HepG2 (cell line): ENCODE results near the gene NOL4L. TPM values are rescaled to one million over a fixed set of nuclear protein-coding genes. Genes with fewer than 3 reads are reported as not detected.

ENCODE experiments used
- FOSL2 ChIP-seq: sonication (generic); formaldehyde crosslinking; IDR thresholded peaks from 2 replicates; pipeline ENCODE4 v1.4.0; 2020; ENCODE audit warnings: missing genetic modification reagents
- FOXC1 ChIP-seq: sonication (generic); formaldehyde crosslinking; IDR thresholded peaks from 2 replicates; pipeline ENCODE4 v1.8.0; 2022; ENCODE audit warnings: mild to moderate bottlenecking, missing genetic modification reagents, borderline replicate concordance
- KDM5B ChIP-seq: sonication (generic); formaldehyde crosslinking; IDR thresholded peaks from 2 replicates; pipeline ENCODE4 v1.4.0; 2020; ENCODE audit warnings: missing genetic modification reagents, mild to moderate bottlenecking, borderline replicate concordance
- KMT2A ChIP-seq: sonication (generic); formaldehyde crosslinking; IDR thresholded peaks from 2 replicates; pipeline ENCODE4 v1.4.0; 2020; ENCODE audit warnings: missing genetic modification reagents
- REL ChIP-seq: sonication (generic); formaldehyde crosslinking; conservative IDR thresholded peaks from 2 replicates; pipeline ENCODE4 v1.8.0; 2022; ENCODE audit warnings: mild to moderate bottlenecking, missing genetic modification reagents, moderate library complexity
- RELA ChIP-seq: sonication (generic); formaldehyde crosslinking; IDR thresholded peaks from 2 replicates; pipeline ENCODE4 v1.4.0; 2020; ENCODE audit warnings: missing genetic modification reagents
- SIN3B ChIP-seq: fragments of 150-350 bp; IDR thresholded peaks from 2 replicates; pipeline ENCODE4 v1.6.1; 2014; ENCODE audit warnings: low read length
- SMYD3 ChIP-seq: sonication (generic); formaldehyde crosslinking; IDR thresholded peaks from 2 replicates; pipeline ENCODE4 v1.8.1; 2023; ENCODE audit warnings: mild to moderate bottlenecking, missing genetic modification reagents
- SSRP1 ChIP-seq: IDR thresholded peaks from 2 replicates; pipeline ENCODE4 v1.6.1; 2016; ENCODE audit warnings: control low read depth
- STAG1 ChIP-seq: sonication (generic); formaldehyde crosslinking; IDR thresholded peaks from 2 replicates; pipeline ENCODE4 v1.4.0; 2020; ENCODE audit warnings: missing genetic modification reagents
- TARDBP ChIP-seq: sonication (generic); formaldehyde crosslinking; IDR thresholded peaks from 2 replicates; pipeline ENCODE4 v1.8.0; 2022; ENCODE audit warnings: mild to moderate bottlenecking, missing genetic modification reagents
- TEAD2 ChIP-seq: sonication (generic); formaldehyde crosslinking; IDR thresholded peaks from 2 replicates; pipeline ENCODE4 v1.9.0; 2021; ENCODE audit warnings: missing genetic modification reagents
- ZC3H13 ChIP-seq: sonication (generic); formaldehyde crosslinking; IDR thresholded peaks from 2 replicates; pipeline ENCODE4 v1.8.1; 2023; ENCODE audit warnings: mild to moderate bottlenecking, missing genetic modification reagents, moderate library complexity
- ZKSCAN5 ChIP-seq: sonication (generic); formaldehyde crosslinking; IDR thresholded peaks from 2 replicates; pipeline ENCODE4 v1.5.1; 2020; ENCODE audit warnings: mild to moderate bottlenecking, missing genetic modification reagents
- ZNF292 ChIP-seq: sonication (generic); formaldehyde crosslinking; IDR thresholded peaks from 2 replicates; pipeline ENCODE4 v1.8.1; 2022; ENCODE audit warnings: mild to moderate bottlenecking, low read depth, missing genetic modification reagents, borderline replicate concordance
- ZNF816 ChIP-seq: sonication (generic); formaldehyde crosslinking; IDR thresholded peaks from 2 replicates; pipeline ENCODE4 v1.8.0; 2022; ENCODE audit warnings: missing genetic modification reagents, mild to moderate bottlenecking, borderline replicate concordance
- polyA plus RNA-seq, 8 experiments: library from polyadenylated mRNA; depleted of rRNA in 3 of 8; stranded (reverse) in 7 of 8; unstranded in 1 of 8; fragments of >200 nt; fragmentation: Illumina TruSeq in 4 of 8; extraction: Trizol in 4 of 8; gene quantifications; 2 replicates each; pipeline versions ENCODE4 v1.2.1 to v1.2.3, GENCODE V29; 2011 to 2016; ENCODE audit warnings: low read depth in 4 of 8, missing spikeins in 1 of 8, mixed read lengths in 1 of 8; ENCODE audit not compliant: insufficient read depth in 1 of 8
- total RNA-seq, 5 experiments: library from RNA; depleted of rRNA; stranded (reverse); fragments of >200 nt; fragmentation: Illumina TruSeq; extraction: Trizol; gene quantifications; 2 replicates each; pipeline ENCODE4 v1.2.3, GENCODE V29; 2016; ENCODE audit warnings: low read depth in 1 of 5
- TF ChIP-seq, protein P1 (sequence below): sonication (generic); formaldehyde crosslinking; IDR thresholded peaks from 2 replicates; pipeline ENCODE4 v1.5.1; 2020; ENCODE audit warnings: missing genetic modification reagents, mild to moderate bottlenecking, borderline replicate concordance
- TF ChIP-seq, protein P2 (sequence below): sonication (generic); formaldehyde crosslinking; IDR thresholded peaks from 2 replicates; pipeline ENCODE4 v1.4.0; 2020; ENCODE audit warnings: missing genetic modification reagents
- TF ChIP-seq, protein P3 (sequence below): sonication (generic); formaldehyde crosslinking; IDR thresholded peaks from 2 replicates; pipeline ENCODE4 v1.4.0; 2020; ENCODE audit warnings: mild to moderate bottlenecking, missing genetic modification reagents, borderline replicate concordance

The NOL4L gene
- total and polyA plus RNA-seq, 2 of the 13 experiments (the other 11 are each of a cell fraction or from before 2014, with no cell fraction given): 16.6 to 35.4 TPM

DNA sequence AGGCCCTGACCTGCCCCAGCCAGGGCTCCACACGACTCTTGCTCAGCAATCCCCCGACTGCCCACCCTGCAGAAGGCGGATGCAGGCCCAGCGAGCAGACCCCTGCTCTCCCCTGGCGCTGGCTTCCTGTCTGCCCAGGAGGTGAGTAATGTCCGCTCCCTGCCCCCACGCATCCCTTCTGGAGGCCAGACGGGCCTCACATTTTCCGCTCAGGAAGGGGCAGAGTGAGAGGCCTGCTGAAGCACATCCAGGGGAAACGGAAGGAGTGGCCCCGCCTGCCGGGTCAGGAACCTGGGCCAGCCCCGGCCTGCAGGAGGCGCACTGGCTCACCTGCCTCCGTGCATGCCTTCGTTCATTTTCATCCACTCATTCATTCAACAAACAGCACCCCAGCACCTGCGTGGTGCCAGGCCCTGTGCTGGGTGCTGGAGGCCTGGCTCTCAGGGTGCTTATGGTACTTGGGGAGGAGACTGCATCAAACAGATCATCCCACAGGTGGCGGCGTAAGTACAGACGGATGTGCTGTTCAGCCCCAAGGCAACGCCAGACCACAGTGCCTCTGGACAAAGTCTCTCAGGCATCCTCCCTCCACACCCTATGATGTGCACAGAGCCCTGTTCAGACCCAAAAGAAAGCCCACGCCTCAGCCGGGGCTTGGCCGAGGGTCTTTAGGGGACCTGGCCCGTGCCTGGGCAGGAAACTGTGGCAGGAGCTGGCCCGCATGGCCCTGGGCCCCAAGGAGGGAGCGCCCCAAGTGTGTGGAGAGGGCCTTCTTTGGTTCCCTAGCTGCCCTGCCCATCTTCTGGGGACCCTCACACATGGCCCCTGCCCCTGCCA is 114.9 kb downstream of the NOL4L start (continued):
- TF ChIP-seq SSRP1 (CRISPR knock-in tag): no peak
- TF ChIP-seq, protein P1, sequence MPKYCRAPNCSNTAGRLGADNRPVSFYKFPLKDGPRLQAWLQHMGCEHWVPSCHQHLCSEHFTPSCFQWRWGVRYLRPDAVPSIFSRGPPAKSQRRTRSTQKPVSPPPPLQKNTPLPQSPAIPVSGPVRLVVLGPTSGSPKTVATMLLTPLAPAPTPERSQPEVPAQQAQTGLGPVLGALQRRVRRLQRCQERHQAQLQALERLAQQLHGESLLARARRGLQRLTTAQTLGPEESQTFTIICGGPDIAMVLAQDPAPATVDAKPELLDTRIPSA: no peak
- TF ChIP-seq KMT2A (CRISPR knock-in tag): 0 out of 2 replicates have a peak, but pooled peaks have one; percentile 30
- TF ChIP-seq ZC3H13 (CRISPR knock-in tag): 0 out of 2 replicates have a peak, but pooled peaks have one; percentile 56
- TF ChIP-seq TEAD2 (CRISPR knock-in tag): no peak
- peak; percentile 23; the same call in 1 of the 2 replicates for TF ChIP-seq FOSL2 (CRISPR knock-in tag)
- TF ChIP-seq SIN3B: no peak
- TF ChIP-seq STAG1 (CRISPR knock-in tag): peak; percentile 85
- no peak for TF ChIP-seq ZKSCAN5 (CRISPR knock-in tag)
- TF ChIP-seq ZNF292 (CRISPR knock-in tag): no peak
- no peak for TF ChIP-seq RELA (CRISPR knock-in tag)
- no peak for TF ChIP-seq SMYD3 (CRISPR knock-in tag)
- TF ChIP-seq FOXC1 (CRISPR knock-in tag): 0 out of 2 replicates have a peak, but pooled peaks have one; percentile 64
- no peak for TF ChIP-seq ZNF816
- TF ChIP-seq KDM5B: peak; percentile 74
- no peak for TF ChIP-seq TARDBP (CRISPR knock-in tag)
- 0 out of 2 replicates have a peak, but pooled peaks have one; percentile 46 for TF ChIP-seq REL (CRISPR knock-in tag)
- TF ChIP-seq, protein P2, sequence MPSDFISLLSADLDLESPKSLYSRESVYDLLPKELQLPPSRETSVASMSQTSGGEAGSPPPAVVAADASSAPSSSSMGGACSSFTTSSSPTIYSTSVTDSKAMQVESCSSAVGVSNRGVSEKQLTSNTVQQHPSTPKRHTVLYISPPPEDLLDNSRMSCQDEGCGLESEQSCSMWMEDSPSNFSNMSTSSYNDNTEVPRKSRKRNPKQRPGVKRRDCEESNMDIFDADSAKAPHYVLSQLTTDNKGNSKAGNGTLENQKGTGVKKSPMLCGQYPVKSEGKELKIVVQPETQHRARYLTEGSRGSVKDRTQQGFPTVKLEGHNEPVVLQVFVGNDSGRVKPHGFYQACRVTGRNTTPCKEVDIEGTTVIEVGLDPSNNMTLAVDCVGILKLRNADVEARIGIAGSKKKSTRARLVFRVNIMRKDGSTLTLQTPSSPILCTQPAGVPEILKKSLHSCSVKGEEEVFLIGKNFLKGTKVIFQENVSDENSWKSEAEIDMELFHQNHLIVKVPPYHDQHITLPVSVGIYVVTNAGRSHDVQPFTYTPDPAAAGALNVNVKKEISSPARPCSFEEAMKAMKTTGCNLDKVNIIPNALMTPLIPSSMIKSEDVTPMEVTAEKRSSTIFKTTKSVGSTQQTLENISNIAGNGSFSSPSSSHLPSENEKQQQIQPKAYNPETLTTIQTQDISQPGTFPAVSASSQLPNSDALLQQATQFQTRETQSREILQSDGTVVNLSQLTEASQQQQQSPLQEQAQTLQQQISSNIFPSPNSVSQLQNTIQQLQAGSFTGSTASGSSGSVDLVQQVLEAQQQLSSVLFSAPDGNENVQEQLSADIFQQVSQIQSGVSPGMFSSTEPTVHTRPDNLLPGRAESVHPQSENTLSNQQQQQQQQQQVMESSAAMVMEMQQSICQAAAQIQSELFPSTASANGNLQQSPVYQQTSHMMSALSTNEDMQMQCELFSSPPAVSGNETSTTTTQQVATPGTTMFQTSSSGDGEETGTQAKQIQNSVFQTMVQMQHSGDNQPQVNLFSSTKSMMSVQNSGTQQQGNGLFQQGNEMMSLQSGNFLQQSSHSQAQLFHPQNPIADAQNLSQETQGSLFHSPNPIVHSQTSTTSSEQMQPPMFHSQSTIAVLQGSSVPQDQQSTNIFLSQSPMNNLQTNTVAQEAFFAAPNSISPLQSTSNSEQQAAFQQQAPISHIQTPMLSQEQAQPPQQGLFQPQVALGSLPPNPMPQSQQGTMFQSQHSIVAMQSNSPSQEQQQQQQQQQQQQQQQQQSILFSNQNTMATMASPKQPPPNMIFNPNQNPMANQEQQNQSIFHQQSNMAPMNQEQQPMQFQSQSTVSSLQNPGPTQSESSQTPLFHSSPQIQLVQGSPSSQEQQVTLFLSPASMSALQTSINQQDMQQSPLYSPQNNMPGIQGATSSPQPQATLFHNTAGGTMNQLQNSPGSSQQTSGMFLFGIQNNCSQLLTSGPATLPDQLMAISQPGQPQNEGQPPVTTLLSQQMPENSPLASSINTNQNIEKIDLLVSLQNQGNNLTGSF (CRISPR knock-in tag): peak; percentile 16; the same call in 1 of the 2 replicates
- TF ChIP-seq, protein P3, sequence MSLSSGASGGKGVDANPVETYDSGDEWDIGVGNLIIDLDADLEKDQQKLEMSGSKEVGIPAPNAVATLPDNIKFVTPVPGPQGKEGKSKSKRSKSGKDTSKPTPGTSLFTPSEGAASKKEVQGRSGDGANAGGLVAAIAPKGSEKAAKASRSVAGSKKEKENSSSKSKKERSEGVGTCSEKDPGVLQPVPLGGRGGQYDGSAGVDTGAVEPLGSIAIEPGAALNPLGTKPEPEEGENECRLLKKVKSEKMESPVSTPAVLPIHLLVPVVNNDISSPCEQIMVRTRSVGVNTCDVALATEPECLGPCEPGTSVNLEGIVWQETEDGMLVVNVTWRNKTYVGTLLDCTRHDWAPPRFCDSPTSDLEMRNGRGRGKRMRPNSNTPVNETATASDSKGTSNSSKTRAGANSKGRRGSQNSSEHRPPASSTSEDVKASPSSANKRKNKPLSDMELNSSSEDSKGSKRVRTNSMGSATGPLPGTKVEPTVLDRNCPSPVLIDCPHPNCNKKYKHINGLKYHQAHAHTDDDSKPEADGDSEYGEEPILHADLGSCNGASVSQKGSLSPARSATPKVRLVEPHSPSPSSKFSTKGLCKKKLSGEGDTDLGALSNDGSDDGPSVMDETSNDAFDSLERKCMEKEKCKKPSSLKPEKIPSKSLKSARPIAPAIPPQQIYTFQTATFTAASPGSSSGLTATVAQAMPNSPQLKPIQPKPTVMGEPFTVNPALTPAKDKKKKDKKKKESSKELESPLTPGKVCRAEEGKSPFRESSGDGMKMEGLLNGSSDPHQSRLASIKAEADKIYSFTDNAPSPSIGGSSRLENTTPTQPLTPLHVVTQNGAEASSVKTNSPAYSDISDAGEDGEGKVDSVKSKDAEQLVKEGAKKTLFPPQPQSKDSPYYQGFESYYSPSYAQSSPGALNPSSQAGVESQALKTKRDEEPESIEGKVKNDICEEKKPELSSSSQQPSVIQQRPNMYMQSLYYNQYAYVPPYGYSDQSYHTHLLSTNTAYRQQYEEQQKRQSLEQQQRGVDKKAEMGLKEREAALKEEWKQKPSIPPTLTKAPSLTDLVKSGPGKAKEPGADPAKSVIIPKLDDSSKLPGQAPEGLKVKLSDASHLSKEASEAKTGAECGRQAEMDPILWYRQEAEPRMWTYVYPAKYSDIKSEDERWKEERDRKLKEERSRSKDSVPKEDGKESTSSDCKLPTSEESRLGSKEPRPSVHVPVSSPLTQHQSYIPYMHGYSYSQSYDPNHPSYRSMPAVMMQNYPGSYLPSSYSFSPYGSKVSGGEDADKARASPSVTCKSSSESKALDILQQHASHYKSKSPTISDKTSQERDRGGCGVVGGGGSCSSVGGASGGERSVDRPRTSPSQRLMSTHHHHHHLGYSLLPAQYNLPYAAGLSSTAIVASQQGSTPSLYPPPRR (CRISPR knock-in tag): no peak
